Stimulated activated CD4-positive, alpha-beta T cell treated with anti-CD3 and anti-CD28 coated beads, TNF-alpha, amount 100 ng/mL, for 24 hours (primary cell): ENCODE data around the gene HSPB7.

Experiments used
- DNase-seq, 3 experiments: peaks; one replicate each; pipeline ENCODE4 v3.0.0-alpha.2; 2020; ENCODE audit warnings: low read depth in 3 of 3

HSPB7 gene

DNA sequence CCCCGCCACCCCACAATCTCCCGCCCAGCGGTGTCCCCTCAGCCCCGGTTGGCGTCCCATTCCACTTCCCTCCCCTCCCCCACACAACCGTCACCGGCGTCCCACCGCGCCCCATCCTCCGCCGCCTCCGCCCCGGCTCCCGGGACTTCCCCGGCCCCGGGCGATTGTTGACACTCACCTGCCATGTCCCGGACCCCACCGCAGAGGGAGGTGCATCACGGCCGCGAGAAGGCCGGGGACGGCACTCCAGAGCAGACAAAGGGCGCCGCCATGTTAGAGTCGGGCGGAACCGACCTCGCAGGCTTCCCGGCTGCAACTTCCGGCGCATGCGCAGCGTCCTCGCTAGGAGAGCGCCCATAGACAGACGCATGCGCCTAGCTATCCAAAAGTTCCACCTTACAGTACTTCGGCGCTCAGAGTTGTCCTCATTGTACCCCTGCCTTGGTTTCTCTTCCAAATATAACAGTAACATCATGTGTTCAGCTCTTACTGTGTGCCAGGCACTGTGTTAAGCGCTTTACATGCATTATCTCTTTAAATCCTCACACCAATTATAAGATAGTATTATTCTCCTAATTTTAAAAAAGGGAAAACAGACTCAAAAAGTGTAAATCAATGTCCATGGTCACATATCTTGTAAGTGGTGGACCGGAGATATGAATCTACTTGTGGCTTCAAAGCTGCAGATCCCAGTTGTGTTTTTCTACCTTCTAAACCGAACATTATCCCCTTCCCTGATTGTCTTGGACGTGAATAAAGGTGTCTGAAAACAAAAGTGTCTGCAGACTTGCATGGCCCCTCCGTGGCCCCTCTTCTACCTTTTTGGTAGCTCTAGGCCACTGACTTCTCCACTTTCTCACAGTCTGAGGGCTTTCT lies 41.8 kb downstream of the HSPB7 start, which contains the start of gene ZBTB17:
ZBTB17 (minus strand) TSS at position 297 of the 876 bp plus-strand sequence. CDS start 27,606 bp downstream, outside the sequence.
- peak; percentile 91 to 95 (median 92) for DNase-seq

DNA sequence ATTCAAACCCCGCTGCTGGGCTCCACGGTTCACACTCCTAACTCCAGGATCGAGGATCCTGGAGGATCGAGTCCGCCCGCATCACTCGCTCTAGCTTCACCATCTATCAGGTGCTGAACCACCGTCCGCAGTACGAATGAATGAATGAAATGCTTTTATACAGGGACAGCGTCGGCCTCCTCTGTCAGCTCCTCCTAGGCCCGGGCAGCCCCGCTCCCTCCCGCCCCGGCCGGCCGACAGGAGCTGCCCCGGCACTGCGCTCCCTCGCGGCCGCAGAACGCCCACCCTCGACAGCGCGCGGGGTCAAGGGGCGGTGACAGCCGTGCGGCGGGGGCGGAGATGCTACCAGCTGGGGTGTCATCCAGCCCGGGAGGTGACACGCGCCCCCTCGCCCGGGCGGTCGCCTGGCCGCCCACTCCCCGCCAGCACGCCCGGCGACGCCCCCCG lies 42.5 kb downstream of the HSPB7 start:
- DNase-seq = peak; percentile 48 to 80 (median 49)

GRCh38 chr1:15974855-15975254 lies 43.0 kb downstream of the HSPB7 start:
- peak in 1 of 3 experiments; percentile 35 for DNase-seq

- DNase-seq = no peak
Observed at GRCh38 chr1:15973772-15974171, 44.1 kb downstream of the HSPB7 start.

DNA sequence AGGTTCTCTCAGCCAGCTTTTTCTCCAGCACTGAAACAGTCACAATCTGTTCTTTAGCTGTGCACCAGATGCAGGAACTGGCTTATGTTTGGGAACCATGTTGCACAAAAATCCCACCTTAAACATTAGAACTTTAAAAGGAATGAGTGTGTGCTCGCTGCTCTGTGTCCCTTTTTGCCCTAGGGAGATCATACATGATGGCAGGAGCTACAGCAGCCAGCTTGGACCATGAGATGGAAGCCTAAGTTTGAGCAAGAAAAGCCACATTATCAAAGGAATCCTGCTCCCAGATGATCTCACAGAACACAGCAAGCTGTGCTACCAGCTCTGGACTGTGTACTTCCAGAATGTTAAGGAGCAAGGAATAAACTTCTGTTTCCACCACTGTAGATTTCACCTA lies 45.4 kb downstream of the HSPB7 start:
- no peak for DNase-seq

- no peak for DNase-seq
Observed at GRCh38 chr1:15970911-15971310, 46.9 kb downstream of the HSPB7 start.

DNA sequence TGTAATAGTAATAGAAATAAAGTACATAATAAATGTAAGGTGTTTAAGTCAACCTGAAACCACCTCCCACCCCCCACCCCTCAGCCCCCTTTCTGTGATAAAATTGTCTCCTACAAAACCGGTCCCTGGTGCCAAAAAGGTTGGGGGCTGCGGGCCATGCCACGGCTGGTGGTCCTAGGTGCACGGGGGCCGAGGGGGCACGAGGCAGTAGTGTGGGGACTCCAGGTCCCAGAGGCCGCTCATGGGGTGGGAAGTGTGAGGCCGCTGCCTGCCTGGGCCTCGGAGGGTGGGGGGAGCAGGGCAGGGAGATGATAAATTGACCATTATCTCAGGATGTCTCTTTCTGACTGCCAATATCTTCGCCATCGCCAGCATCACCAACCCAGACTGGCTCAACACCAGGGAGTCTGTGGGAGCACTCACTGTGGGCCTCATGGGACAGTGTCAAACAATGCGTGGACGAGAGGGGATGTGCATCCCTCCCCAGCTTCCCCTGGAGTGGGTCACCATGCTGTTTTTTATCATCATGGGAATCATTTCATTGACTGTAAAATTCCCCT lies 48.4 kb downstream of the HSPB7 start:
- no peak for DNase-seq

DNA sequence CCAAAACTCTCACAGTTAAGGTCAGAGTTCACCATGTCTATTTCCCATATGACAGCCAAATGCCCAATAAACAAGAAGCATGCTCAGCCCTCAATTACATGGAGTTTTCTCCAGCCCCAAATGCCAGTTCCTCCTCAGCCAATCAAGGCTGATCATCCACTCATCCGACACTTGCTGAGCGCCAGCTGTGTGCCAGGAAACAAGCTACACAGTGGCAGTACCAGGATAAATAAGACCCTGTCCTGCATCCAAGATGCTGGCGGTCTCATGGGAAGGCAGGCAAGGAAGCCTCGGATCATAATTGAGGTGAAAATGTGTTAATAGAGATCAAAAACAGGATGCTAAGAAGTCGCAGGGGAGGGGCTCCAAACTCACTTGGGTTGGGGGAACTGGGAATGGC lies 49.7 kb downstream of the HSPB7 start:
- DNase-seq = no peak

- DNase-seq = no peak
Observed at GRCh38 chr1:15966956-15967344, 50.9 kb downstream of the HSPB7 start.

DNA sequence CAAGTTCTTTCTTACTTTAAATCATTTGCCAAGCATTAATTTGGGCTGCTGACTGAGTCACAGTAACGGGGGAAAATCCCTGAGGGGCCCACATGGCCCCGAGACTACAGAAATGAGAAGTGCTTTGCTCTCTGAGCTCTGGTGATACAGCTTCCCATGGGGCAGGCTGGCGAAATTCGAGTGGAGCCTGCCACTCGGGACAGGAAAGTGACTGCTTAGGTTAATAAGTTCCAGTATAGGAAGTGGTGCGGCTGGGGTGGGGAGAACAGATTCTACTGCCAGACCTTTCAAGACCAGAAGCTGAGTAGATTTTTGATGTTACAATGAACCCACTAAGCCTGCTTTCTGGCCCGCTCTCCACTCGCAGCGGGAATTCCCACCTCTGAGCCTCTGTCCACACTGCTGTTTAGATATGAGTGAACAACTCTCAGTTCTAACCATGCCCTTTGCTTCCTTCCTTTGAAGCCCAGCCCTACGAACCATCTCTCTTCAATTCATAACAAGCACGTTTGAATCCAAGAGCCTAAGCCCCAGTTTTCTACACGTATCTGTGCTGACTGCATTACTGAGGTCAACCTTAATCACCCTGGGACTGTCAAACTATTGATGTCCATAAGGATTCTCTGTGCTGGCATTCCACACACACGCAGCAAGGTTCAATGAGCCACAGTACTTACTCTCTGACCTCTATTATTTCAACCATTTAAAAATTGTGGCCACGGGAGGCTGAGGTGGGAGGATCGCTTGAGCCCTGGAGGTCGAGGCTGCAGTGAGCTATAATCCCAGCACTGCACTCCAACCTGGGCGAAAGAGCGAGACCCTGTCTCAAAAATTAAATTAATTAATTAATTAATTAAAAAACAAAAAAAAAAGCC lies 51.5 kb downstream of the HSPB7 start:
- peak; percentile 73 to 83 (median 76) for DNase-seq

DNA sequence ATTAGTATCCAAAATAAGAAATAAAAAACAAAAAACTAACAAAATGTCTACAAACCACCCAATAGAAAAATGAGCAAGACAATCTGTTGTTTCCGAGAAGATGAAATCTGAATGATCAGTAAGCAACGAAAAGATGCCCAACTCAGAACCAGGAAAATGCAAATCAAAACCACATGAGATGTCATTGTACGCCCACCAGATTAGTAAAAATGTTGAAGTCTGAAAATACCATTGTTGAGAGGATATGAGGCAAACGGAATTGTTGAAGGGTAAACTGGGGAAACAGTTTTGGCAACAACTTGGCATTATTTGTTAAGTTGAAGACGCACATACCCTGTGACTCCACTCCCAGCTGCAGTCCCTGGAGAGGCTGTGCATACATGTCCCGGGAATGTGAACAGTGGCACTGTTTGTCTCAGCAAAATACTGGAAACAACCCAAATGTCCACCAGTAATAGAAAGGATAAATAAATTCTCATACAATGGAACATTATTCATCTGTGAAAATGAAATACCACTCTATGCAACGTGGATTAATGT lies 52.5 kb downstream of the HSPB7 start:
- peak in 1 of 3 experiments; percentile 32 for DNase-seq
